Embryonic facial prominence (tissue), 1 donor: ENCODE results near the gene PHC2.
"Not testable (repeated sequence)": the region's sequence is repeated elsewhere in the genome, so short reads cannot be mapped to it uniquely, and the experiment has no call there.

ENCODE experiments used
- DNase-seq: peaks from one replicate; pipeline ENCODE4 v3.0.0-alpha.2; 2016; ENCODE audit errors: extremely low spot score

Gene PHC2

DNA sequence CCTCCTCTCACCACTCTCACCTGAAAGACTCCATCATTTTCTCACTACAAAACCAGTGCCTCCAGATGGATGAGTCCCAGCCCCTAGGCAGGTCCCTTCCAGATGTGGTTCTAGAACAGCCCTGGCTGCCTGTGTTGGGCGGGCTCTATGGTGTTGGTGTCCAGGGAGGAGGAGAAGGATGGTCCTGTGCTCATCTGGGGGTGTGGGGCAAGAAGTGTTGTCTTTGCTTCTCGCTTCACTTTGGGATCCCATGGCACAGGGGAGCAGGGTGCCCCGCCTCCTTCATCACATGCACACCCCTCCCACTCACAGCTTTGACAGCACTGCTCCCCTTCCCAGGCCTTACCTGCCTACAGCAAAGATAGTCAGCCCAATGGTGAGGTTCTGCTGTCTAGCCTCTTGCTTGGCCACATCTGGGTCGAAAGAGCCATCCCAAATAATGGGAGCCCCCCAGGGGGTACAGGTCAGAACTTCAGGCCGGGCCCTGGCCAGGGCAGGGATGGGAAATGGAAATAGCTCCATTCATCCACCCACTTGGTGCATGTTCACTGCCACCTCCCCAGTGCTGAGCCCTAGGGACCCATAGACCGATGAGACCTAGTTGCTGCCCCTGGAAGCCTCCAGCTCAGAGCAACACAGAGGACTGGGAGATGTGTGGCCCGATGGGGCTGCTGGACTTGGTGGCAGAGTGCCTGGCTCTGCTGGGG lies 119.0 kb downstream of the PHC2 start:
- no peak for DNase-seq

DNA sequence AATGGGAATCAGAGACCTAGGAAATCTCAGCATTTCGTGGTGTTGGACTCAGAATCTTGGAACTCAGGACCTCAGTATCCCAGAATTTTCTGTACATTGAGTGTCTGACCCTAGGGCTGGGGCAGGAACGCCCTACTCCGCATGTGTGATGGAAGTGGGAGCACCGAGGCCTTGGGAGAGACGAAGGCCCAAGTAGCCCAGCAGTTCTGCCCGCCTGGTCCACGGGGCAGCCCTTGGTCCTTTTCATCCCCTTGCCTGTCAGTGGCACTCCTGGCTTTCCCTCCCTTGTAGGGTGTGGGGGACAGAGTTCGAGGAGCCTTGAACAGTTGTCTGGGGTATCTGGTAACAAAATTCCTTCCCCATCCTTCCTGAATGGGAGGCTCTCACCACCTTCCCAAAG lies 120.2 kb downstream of the PHC2 start:
- DNase-seq = no peak

DNA sequence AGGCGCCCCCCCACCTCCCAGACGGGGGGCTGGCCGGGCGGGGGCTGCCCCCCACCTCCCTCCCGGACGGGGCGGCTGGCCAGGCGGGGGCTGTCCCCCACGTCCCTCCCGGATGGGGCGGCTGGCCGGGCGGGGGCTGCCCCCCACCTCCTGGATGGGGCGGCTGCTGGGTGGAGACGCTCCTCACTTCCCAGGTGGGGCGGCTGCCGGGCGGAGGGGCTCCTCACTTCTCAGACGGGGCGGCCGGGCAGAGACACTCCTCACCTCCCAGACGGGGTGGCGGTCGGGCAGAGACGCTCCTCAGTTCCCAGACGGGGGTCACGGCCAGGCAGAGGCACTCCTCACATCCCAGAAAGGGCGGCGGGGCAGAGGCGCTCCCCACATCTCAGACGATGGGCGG lies 121.5 kb downstream of the PHC2 start:
- DNase-seq = not testable (repeated sequence)

DNA sequence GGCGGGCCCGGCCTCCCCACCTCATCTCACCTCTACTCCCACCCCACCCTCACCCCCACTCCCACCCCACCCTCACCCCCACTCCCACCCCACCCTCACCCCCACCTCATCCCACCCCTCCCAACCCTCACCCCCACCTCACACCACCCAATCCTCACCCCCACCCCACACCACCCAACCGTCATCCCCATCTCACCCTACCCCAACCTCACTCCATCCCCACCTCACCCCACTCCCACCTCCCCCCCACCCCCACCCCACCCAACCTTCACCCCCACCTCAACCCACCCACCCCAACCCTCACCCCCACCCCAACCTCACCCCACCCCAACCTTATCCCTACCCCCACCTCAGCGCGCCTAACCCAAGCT lies 123.4 kb downstream of the PHC2 start:
- DNase-seq = no peak

DNA sequence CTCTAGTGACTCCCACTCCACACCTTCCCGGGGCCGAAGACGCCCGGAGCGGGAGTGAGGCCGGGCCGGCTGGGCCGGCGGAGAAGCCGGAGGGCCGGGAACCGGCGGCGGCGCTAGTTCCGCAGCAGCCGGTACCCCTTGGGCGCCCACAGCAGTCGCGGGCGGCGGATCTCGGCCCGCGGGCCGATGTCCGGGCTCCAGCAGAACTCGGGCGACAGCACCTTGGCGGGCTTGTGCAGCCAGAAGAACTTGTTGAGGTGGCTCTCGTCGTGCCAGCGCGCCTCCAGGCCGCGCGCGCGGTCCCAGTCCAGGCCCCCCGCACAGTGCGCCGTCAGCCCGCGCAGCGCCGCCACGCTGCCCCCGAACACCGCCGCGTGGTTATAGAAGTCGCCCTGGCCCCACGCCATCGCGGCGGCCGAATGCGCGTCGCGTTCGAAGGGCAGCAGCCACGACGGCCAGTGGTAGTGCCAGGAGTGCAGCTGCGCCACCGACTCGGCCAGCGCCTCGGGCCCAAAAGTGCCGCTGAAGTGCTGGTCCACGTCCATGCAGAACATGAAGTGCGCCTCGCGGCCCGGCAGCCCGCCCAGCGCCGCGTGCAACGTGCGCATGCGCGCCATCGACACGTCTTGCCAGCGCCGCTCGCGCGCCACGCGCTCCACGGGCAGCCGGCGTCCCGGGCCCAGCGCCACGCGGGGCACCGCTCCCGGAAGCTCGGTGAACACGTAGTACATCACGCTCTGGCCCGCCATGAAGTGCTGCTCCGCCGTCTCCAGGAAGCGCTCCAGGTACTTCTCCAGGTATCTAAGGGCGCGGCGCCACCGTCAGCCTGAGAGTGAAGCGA lies 124.0 kb downstream of the PHC2 start:
- no peak for DNase-seq

DNA sequence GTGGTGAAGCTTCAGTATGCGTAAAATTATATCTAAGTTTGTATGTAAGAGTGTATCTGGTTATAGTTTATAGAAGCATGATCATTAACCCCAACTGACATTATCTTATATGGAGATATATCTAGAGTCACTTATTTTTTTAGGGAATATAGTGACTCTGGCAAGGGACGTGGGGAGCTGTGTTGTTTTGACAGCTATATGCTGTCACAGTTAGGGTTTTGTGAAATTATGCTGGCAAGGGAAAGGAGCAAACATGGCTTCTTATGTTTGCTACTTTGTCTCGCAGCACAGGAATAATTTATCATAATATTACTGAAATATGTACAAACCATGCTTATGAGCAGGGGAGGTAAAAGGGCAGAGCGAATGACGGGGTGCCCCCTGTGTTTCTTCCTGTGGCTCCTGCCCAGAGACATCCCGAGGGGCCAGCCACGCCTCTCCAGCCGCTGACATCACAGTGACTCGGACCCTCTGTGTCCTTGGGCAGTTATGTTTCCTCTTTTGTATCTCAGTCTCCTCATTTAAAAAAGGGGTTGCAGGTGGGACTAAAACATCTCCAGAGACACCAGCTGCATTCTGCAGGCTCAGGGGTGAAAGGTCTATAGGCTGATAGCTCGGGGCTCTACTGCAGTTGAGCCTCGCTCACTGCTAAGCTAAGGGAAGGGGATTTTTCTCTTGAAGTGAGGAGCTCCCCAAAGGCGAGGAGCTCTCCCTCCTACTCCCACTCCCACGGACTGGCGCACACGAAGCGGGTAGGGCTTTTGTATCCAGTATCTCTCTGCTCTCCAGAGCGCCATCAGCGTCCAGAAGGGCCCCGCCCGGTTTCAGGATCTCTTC lies 124.9 kb downstream of the PHC2 start:
- no peak for DNase-seq

DNA sequence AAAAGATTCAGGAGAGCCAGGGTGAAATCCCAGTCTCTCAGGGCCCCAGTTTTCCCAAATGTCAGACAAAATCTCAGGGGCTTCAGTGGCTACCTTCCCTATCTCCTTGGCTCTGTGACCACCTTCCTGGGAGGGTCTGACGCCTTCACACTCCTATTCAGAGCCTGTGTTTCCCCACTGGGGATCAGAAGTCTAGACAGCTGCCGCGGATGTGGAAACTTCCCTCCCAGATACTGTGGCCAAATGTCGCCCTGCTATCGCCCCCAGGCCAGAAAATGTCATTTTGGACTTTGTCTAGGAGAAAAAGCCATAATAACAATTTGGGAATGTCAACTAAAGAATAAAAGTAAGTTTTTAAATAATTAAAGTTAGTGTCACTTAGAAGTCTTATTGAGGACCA lies 125.9 kb downstream of the PHC2 start:
- no peak for DNase-seq

DNA sequence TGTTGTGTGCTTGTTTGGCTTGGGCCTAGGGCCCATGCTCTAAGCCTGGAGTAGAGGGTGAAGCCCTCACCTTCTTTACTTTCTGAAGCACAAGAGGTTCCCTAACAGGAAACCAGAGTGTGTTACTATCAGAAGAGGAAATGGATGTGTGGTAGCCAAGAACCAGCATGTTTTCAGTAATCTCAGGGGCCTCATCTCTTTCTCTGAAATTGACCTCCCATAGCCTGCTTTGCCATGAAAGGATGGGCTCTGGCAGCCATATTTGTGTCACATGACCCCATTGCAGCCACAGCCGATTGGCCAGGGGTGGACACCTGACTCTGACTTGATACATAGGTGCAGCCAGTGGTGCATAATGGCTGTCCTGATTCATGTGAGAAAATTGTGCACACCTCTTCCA lies 128.6 kb downstream of the PHC2 start:
- DNase-seq = no peak

DNA sequence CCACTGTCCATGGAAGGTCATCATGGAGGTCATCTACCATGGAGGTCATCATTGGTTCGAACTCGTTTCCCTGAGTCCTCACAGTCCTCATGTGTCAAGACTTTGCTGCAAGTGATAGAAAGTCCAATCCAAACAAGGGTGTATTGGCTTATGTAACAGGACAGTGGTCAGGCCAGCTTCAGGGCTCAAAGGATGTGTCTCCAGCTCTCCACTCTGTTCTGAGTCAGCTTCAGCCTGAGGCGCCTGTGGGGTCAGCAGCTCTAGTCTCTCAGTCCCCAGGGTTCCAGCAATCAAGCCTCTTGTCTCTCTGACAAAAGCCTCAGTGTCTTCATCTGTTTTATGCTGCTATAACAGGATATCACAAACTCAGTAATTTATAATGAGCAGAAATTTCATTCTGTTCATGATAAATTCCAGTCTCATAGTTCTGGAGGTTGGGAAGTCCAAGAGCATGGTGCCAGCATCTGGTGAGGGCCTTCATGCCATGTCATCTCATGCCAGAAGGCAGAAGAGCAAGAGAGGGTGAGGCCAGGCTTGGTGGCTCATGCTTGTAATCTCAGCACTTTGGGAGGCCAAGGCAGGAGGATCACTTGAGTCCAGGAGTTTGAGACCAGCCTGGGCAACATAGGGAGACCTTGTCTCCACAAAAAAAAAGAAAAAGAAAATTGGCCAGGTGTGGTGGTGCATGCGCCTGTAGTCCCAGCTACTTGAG lies 129.5 kb downstream of the PHC2 start:
- no peak for DNase-seq

DNA sequence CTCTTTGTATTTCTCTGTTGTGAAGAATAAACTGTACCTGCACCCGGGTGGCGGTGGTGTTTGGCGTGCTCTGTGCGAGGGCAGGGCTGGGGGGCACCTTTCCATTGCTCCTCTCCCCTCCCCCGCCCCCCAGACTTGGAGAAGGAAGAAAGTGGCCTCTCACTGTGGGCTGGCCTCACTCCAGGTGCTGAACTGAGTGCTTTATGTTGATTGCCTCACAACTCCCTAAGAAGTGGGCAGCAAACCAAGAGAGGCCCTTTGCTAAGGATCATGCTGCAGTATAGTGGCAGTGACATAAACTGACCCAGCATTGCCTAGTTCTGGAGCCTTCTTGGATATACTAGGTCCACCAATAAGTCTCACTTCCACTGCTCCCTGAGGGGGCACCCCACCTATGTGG lies 130.2 kb downstream of the PHC2 start:
- no peak for DNase-seq

DNA sequence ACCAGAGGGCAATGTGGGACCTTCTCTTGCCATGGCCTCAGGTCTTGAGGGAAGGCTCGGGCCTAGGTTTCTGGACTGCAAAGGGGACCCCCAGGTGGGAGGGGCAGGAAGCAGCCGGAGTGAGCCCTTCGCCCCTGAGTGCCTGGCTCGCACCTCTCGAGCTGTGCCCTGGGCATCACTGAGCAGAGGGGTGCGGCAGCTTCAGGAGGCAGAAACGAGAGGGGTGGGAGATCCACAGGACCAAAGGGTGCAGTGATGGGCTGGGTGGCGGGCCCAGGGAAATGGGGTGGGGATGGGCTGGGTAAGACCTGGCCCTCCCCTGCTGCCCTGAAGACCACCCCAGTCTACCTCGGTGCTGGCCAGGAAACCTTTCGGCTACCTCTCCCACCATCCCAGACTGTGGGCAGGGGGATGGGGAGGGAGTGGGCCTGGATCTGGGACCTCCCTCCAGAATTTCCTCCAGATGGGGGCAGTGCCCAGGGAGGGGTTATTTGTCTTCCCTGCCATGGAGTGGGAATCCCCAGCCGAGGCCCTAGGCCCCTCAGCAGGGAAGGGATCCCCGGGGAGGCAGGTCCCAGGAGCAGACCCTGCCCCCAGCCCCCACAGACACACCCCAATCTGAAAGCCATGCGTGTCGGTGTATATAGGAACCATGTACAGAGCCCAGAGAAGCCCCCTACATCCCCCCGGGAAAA lies 131.3 kb downstream of the PHC2 start:
- no peak for DNase-seq

DNA sequence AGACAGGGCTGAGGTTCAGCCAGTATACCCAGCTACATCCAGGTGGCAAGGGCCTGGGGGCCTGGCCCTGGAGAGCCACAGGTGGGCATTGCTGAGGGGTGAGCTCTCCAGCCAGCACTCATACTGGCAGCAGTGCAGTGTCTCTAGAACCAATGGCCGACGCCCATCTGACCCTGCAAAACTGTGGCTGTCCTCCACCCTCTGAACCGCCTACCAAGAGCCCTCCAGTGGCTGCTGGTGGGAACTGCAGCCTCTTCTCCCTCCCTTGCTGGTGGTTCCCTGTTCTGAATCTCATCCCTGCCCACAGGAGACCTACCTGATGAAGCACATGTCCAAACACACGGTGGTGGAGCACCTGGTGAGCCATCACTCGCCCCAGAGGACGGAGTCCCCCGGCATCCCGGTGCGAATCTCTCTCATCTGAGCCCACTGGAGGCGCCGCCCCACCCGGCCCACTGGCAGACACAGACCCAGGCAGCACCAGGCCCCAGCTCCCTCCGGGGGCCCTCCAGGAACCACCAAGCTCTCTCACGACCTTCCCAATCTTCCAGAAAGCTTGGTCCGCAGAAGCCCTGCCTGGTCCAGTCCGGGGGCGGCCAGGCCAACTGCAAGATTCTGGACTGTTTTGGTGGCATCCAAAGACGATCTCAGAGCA lies 132.1 kb downstream of the PHC2 start:
- no peak for DNase-seq

DNA sequence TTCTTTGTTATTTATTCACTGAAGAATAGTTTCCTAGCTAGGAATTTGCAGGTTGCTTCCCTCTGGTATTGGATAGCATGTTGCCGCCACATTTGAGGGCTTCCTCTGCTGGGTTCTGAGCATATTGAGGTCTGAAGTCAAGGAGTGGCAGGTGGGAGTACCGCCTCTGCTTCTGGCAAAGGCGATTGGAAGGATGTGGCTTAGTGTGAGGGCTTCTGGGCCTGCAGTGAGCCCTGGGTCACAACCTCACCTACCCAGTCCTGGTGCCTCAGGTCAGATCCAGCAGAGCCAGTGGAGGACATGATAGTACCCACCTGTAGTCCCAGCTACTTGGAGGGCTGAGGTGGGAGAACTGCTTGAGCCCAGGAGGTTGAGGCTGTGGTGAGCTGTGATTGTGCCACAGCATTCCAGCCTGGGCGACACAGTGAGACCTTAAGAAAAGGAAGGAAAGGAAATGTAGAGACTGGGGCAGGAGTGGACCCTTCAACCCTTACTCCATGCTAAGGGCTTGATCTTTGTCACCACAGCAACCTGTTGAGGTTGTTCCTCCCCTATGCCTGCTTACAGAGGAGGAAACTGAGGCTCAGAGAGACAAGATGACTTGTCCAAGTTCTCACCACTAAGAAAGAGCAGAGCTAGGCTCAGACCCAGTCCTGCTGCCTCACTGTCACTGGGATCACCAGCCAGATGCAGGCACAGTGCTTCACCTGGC lies 132.8 kb downstream of the PHC2 start:
- no peak for DNase-seq

DNA sequence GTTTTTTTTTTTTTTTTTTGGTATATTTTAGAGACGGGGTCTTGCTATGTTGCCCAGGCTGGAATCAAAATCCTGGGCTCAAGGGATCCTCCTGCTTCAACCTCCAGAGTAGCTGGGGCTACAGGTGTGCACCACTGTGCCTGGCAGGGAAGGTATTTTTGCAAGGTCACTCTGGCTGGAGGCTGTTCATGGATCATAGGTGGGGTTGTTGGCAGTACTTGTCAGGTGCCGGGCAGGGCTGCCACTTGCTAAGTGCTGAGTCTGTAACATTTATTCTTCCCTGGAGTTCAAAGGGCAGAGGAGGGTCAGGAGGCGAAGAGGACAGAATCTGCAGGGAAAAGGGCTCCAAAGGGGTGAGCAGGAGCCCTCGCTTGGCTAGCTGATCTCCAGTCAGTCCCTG lies 134.1 kb downstream of the PHC2 start:
- no peak for DNase-seq

DNA sequence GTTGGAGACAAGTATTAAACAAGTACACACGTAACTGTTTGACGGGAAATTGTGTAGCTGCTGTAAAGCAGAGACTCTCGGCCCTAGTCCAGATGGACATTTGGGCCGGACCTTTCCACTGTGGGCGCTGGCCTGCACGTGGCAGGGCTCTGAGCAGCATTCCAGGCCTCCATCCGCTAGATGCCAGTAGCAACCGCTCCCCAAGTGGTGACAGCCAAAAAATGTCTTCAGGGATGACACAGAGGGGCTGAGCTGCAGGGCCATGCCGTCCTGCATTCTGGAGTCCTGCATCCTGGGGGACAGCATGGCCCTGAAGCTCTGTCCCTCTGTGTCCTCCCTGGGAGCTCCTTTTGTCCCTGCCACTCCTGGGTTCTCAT lies 134.8 kb downstream of the PHC2 start:
- no peak for DNase-seq

DNA sequence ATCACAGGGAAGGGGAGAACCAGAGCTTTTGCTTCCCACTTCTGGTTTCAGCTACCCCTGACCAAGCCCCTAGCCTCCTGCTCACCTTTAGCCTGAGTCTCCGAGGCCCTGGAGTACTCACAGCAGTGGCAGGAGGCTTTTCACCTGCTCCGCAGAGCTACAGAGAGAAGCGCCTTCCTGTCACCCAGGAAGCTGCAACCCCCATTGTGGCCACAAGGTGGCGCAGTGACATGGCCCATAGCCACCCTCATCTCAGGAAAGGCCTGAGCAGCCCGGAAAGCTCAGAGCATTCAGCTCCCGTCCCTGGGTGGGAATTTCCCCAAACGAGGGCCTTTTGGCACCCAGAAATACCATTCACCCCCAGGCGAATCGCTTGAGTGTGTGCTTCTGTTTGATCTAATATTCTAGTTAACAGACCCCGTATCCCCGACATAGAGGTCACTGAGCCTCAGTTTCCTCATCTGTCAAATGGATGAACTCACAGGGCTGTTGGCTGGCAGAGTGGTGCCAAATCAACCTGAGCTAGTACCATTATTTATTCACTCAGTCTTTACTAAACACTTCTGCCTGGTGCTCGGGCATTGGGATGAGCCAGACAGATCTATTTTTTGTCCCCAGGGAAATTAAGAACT lies 135.3 kb downstream of the PHC2 start:
- DNase-seq = peak; percentile 37

DNA sequence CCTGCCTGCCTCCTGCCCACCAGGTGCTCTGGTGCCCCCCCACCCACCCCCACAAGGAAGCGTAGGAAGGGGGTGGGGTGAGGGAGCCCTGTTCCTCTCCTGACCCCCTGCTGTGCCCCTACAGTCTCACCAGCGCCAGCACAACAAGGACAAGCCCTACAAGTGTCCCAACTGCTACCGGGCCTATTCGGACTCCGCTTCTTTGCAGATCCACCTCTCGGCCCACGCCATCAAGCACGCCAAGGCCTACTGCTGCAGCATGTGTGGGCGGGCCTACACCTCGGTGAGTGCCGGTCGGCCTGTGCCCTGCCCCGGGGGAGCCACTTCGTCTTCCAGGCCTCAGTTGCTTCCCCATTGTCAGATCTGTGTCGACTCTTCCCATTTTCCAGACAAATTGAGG lies 135.9 kb downstream of the PHC2 start:
- no peak for DNase-seq

DNA sequence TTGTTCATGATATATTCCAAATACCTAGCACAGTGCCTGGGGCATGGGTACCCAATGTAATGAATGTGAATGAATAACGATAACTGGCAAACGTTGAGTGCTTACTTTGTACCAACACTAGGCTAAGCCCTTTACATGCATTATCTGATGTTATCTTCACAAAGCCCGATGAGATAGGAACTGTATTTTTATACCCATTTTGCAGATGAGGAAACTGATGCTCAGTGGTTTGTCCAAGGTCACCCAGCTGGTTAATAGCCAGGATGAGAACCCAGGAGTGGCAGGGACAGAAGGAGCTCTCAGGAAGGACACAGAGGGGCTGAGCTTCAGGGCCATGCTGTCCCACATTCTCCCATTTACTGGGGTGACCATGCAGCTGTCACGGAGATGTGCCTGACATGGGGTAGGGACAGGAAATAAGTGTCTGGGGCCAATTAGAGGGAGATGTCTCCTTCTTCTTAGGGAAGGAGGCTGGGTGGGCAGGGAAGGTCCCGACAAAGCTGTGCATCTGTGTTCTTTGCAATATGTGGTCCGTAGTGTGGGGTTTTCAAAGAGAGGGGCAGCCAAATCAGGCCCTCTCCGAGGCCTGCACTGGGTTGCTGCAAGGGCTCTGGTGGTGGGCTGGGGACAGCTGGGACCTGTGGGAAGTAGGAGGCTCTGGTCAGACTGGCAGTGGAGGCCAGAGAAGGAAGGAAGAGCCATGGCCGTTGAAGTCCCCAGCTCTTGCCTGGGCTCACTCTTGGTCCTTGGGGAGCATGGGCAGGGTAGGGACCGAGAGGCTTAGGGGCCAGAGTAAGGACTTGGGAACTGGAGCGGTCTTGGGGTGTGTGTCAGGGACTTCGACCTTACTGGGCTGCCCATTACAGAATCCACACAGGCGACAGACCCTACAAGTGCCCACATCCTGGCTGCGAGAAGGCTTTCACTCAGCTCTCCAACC lies 136.6 kb downstream of the PHC2 start:
- DNase-seq = no peak
